Measurements from ENCODE around the gene THAP3.
"Not testable (repeated sequence)": the region's sequence is repeated elsewhere in the genome, so short reads cannot be mapped to it uniquely, and the experiment has no call there.

Gene THAP3

DNA sequence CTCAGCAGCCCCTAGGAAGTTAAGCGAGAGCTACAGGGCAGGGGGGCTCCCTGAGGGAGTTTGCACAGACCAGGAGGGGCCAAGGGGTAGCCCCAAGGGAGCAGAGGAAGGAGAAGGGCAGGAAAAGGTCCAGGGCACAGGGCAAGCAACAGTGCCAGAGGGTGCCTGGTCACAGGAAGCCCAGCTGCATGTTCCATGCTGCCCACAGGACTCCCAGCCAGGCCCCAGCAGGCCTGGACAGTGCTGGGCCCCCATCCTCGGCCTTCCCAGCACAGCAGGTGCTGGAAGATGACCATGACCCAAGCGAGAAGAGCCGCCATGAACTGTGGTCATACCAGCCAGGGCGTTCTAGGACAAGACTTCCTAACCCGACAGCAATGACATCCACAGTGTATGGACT is 33.0 kb upstream of the THAP3 start:
- no peak for DNase-seq

DNA sequence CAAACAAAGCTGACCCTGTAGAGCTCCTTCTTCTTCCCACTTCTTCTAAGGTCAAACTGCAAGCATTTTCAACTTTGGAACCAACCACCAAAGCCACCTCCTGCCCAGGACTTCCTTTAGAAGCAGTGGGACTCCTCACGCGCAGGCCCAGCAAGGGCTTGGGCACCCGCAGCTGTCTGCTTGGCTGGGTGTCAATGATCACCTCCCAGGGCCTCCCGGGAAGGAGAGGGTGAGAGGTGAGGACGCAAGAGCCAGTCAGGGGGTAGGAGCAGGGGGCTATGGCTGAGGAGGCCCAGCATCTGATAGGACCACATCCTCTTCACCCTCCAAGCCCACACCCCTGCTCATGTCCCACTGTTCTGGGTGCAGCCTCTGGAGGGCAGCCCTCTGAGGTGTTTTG is 32.2 kb upstream of the THAP3 start:
- DNase-seq = no peak

GRCh38 chr1:6592865-6593593 is 31.6 kb upstream of the THAP3 start:
- no peak for DNase-seq

GRCh38 chr1:6593810-6594209 is 30.9 kb upstream of the THAP3 start:
- DNase-seq = no peak

DNA sequence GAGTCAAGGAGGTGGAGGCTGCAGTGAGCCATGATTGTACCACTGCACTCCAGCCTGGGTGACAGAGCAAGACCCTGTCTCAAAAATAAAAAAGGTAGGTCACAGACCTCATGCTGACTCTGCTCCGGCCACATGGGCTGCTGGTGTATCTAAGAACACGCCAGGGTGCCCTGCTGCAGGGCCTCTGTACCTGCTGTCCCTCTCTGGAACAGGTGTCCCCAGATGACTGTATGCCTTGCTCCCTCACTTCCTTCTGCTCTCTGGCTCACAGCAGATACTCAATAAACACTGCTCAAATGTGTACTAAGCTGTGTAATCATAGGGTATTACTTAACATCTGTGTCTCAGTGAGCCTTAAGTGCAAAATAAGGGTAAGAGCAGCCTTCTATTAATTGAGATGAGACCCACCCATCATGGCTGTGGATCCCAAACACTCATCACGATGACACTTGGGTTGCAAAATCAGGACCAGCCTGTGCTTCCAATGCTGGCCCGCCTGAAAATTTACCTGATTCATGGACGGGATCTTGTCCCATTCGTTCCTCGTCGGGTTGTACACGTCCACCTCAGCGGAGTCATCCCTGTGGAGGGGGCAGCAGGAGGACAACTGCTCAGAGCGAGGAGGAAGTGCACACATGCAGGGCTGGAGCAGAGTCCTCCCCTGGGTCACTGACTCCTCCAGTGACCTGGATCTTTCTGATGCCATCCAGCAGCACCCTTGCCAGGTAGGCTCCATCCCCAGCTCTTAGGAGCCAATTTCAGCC is 29.5 kb upstream of the THAP3 start:
- no peak for DNase-seq

- no peak for DNase-seq
These were observed 28.3 kb upstream of the THAP3 start for GRCh38 chr1:6596351-6596750.

DNA sequence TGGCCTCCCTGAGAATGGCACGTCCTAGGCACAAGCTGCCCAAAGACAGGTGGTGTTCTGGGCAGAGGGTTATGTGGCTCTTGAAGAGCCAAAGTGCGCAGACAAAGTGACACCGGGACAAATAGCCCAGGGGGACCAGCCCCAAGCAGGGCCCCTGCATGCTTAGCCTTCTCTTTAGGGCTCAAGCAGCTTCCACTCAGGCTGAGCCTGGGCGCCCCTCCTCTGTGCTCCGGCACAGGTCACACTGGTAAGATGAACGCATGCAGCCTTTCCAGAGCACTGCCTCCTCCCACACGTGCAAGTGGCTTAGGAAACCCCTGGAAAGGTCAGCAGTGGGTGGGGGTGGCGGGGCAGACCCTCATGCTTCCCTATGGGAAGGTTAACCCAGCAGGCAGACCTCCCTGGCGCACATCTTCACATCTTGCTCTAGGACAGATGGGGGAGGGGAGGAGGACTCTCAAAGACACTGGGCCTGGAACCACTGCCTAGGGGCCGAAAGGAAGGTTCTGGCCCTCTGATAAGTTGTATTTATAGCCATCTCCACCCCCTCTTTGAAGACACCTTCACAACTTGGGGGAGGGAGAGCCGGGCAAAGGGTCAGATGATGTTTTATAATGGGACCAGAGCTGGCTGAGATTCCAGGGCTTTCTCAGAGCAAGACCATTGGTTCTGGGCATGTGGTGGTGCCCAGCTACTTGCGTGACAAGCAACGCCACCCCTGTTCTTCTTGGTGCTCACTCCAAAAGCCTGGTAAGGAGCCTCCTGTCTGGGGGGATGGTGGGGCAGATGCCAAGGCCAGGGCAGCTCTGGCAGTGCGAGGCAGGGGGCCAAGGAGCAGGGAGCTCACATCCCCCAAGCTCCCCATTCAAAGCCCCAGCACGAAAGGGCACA is 27.5 kb upstream of the THAP3 start:
- no peak for DNase-seq

DNA sequence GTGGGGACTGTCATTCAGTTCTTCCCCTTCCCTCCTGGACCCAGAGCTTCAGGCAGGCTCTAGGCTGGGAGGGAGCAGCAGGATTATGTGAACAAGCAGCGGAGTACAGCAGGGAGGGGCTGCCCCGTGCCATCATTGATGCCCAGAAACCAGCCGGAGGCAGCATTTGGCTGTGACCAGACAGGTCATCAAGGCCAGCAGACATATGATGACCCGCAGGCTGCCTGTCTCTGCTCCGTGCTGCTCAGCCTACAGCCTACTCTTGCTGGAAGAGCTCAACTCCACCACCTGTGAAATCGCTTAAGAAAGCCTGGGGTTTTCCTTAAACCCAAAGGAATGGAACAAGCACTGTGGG is 26.9 kb upstream of the THAP3 start:
- DNase-seq = no peak

GRCh38 chr1:6599141-6599975 is 25.3 kb upstream of the THAP3 start:
- DNase-seq = peak in 3 of 5 donors; percentile 24 to 69 (median 40)

DNA sequence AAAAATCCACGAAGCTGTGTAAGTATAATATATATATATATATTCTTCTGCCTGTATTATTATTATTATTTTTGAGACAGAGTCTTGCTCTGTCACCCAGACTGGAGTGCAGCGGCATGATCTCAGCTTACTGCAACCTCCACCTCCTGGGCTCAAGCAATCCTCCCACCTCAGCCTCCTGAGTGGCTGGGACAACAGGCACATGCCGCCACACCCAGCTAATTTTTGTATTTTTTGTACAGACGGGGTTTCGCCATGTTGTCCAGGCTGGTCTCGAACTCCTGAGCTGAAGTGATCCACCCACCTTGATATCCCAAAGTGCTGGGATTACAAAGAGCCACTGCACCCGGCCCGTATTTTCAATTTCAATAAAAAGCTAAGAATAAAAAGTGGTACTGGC is 24.7 kb upstream of the THAP3 start:
- DNase-seq = not testable (repeated sequence)

- DNase-seq = no peak
These were observed 24.1 kb upstream of the THAP3 start for GRCh38 chr1:6600410-6601048.

DNA sequence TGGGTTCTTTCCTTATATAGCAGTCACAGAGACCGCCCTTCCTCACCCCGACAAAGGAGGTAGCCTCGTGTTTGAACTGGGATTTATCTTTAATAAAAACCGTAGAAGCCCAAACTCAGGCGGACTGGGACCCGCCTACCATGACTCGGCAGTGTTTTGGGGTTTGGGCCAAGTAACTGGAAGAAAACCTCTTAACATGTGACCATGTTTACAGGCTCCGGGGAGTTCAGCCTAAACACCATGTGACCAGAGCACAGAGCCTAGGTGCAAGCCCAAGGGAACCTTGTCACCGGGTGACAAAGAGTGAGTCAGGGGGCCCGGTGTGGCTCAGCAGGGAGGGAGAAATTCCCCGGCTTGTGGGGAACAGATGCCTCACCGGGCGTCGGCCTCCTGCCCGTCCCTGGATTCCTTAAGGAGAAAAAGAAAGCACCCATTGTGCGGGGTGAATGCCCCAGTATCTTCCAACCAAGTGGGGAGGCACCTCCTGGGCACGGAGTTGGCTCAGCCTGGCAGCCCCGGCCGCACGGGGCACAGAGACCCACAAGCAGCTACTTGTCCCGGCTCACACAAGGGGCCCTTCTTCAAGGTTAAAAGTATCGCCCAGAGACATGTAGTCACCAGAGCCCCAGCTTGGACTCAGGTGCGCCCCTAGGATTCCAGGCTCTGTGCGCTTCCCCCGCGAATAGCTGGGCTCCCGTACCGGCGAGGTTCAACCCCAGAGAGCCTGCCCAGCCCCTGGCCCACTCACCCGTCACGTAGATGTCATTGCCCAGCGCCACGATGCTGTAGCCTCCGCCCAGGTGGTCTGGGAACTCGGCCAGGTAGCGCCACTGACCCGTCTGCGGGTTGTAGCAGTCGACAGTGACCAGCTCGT is 23.4 kb upstream of the THAP3 start:
- DNase-seq = peak; percentile 41 to 82 (median 63)

- peak in 2 of 5 donors; percentile 29 to 38 for DNase-seq
These were observed 22.6 kb upstream of the THAP3 start for GRCh38 chr1:6601923-6602668.

- peak; percentile 65 to 89 (median 76) for DNase-seq
These were observed 21.9 kb upstream of the THAP3 start, which contains the start of gene KLHL21 for GRCh38 chr1:6602669-6603237. TSS of gene KLHL21 (minus strand) at chr1:6602869. CDS start at chr1:6602817, 52 bp downstream.

DNA sequence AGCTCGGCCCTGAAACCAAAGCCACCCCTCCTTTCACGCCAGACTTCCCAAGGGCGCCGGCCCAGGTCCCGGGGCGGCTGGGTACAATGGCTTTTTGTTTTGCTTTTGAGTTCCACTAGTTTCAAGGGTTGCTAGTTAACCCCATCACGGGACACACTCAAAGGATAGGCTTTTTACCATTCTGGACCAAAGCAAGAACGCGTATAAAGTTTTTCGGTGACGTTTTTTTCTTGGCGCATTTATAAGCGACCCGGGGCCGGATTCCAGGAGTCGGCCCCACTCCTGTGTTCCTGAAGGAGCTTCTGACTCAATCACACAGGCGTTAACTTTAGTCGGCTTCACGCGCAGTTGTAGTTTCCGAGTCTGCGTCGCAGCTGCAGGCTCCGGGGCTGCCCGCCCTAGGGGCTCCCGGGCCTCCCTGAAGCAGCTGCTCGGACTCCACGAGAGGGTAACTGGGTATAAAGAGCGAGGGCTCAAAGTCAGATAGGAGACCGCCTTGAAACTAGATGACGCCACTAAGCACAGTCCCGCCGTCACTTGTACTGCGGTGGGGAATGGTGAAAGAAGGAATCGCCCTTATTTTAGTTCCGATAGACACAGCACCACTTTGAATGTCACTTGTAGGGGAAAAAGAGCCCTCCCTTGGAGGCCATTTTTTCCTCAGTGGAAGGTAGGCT is 21.3 kb upstream of the THAP3 start:
- DNase-seq = peak in 3 of 5 donors; percentile 43 to 68 (median 44)

- DNase-seq = no peak
These were observed 20.6 kb upstream of the THAP3 start for GRCh38 chr1:6603915-6604558.

GRCh38 chr1:6612641-6613360 is 11.9 kb upstream of the THAP3 start:
- no peak for DNase-seq
